NCI-H1092 (cell line): Measurements from ENCODE around the gene ISL2.
"Not testable (repeated sequence)": the region's sequence is repeated elsewhere in the genome, so short reads cannot be mapped to it uniquely, and the experiment has no call there.

Experiments
- DNase-seq: peaks from one replicate; lab custom pipeline; 2025; lab: John Stamatoyannopoulos, UW

Gene ISL2

DNA sequence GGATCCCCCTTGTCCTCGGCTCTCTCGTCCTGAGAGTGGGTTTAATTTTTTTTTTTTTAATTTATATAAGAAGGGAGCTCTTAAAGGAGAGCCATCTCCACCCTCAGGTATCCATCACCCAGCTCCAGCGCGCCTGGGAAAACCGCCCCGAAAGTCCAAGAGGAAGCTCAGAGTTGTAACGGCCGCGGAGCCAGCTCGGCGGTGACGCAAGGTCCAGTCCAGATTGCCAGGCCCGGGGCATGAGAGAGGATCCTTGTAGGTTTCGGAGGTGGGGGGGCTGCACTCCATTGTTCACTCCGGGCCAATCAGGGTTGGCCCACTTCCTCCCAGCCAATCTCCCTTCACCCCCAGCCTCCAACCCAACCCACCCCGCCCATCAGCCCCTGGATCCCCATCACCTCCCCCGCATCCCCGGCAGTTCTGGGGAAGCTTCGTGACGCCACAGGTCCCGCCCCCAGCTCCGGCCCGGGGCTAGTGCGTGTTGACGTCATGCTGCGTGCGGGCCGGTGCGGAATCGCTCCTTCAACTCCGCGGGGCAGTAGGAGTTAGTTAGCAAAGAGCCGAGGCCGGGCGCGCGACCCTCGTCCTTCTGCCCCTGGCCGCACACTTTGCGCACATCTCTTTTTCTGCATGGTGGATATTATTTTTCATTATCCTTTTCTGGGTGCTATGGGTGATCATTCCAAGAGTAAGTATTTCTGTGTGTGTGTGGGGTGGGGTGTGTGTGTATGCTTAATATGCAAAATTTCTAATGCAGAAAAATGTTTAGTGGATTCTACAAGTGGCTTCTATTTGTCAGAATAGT lies at the start of gene ISL2:
ISL2 (plus strand) TSS at position 520 of the 805 bp plus-strand sequence; CDS start at position 631, 111 bp downstream.
- no peak for DNase-seq

DNA sequence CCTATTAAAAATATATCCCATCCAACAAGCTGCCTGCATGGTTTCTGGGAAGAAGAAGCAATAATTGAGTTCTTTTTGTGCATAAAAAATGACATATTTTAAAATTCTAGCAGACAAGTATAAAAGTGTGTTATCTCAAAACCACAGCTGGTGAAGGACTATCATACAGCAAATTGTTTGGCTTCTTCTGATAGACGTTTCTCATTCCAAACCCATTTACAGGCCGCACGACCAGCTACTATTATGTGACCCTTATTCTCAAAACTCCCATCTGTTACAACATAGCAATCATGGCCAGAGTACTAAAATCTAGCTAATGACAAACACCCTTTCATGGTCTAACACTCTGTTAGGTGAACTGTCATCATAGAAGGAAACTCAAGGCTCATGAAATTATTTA lies 47.0 kb upstream of the ISL2 start:
- DNase-seq: no peak

DNA sequence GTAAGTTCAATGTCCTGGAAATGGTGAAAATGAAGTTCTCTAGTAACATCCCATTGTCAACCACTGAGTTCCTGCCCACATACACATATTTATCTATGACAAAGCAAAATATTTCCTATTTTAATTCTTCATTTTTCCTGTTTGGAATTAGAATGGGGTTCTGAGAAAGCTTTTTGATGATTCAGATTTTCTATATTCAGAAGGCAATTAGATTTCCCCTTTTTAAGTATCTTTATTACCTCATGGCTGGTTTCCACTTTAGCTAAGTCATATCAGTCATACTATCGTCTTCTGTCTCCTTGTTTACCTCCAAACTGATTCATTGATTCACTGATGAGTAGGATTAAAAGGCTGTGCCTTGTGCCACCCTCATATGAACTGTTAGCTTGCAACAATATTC lies 43.2 kb upstream of the ISL2 start:
- DNase-seq: no peak

DNA sequence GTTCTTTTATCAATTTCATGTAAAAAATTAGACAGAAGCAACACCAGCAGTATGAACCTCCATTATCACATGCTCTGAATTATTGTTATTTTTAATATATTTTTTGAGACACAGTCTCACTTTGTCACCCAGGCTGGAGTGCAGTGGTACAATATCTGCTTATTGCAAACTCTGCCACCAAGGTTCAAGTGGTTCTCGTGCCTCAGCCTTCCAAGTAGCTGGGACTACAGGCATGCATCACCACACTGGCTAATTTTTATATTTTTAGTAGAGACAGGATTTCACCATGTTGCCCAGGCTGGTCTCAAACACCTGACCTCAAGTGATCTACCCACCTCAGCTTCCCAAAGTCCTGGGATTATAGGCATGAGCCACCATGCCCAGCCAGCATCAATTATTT lies 42.1 kb upstream of the ISL2 start:
- not testable (repeated sequence) for DNase-seq

GRCh38 chr15:76296849-76297248 lies 39.7 kb upstream of the ISL2 start:
- DNase-seq: no peak

- DNase-seq: not testable (repeated sequence)
Observed at GRCh38 chr15:76297951-76298350, 38.6 kb upstream of the ISL2 start.

DNA sequence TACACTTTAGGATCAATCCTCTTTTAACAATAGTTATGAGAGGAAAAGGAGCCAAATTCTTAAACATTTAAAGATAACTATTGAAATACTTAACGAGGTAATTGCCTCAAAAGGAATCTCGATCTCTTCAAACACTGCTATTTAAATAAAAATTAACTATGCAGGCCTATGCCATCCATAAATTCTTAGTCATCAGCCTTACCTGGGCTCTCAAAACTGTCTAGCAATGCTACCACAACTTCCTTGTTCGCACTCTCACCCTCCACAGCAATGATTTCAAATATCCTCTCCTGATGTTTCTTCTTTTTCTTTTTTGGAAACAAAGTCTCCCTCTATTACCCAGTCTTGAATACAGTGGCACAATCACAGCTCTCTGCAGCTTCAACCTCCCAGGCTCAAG lies 37.6 kb upstream of the ISL2 start:
- no peak for DNase-seq

GRCh38 chr15:76299786-76300185 lies 36.8 kb upstream of the ISL2 start:
- no peak for DNase-seq

- no peak for DNase-seq
Observed at GRCh38 chr15:76303909-76304308, 32.7 kb upstream of the ISL2 start.

DNA sequence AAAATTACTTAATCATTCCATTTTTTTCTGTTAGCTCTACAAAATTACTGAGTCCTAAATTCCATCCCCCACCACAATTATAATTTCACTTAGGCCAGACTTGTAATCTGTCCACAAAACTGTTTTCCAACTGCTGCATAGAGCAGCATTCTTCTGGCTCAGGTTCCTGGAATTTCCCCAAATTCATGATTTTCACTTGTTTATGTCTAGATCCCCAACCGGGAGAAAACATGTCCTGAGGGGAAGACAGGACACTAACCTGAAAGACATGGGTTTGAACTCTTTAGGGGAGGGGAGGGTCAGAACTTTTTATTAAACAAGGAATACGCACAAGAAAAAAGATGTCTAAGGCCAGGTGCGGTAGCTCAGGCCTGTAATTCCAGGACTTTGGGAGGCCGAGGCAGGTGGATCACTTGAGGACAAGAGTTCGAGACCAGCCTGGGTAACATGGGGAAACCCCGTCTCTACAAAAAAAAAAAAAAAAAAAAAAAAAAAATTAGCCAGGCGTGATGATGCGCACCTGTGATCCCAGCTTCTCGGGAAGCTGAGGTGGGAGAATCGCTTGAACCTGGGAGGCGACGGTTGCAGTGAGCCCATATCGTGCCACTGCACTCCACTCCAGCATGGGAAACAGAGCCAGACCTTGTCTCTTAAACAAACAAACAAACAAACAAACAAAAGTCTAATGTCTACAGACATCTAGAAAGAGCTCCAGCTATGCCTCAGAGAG lies 26.8 kb upstream of the ISL2 start:
- no peak for DNase-seq

DNA sequence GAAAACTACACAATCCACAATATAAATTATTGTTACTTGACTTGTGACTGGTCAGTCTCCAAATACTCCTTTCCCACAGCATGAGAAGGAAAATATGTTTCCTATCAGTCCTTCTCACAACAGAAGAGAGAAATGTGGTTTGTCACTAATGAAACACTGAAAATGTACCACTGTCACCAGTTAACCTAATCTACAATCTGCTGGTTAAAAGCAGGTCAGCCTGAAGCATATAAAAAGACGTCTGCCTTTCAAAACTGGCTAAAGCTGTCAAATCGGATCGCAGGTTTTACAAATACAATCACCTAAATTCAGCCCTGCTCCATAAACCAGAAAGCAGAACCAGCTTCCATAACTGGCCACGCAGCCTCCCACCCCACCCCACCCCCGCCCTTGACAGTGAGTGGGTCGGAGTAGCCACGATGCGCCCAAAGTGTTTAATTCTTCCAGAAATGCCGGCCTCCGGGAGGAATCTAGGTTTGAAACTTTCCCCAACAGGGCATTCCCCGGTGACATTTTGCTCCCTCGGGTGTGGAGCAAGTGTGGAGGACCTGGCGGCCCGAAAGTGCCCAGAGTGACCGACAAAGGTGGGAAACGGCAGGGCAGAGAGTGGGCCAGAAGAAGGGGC lies 26.0 kb upstream of the ISL2 start:
- no peak for DNase-seq

DNA sequence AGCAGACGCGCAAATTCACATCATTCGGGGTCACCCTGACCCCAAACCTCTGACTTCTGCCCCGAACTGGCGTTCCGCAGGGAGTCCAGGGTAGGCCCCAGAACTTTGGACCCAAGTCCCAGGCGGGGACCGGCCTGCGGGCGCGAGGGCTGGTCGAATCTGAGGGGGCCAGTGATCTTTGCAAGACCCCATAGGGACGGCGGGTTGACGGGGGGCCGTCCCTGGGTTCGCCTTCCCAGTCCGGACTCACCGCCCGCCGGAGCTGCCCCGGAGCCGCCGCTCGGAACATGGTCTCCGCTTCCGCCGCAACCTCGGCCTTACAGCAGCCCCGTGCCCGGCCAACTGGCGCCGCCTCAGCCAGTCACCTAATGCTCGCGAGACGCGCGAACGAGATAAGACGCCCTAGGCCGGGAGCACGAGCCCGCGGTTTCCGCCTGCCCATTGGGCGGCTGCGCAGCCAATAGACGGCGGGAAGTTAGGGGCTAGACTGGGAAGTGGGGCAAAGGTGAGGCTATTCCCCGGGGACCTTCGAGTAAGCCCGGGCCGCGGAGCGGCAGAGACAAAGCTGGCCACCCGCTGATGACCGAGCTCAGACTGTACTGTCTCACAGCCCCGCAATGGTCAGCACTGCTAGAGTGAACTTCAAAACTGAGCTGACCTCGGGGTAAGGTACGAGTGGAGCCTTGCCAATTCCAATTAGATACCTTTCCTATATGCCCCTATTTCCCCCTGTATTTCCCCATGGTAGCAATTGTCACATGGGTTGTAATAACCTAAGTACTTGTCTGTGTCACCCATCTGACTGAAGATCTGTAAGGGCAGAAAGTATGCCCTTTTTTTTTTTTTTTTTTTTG lies 25.2 kb upstream of the ISL2 start, which contains the start of gene ETFA:
ETFA (minus strand) TSS at position 370 of the 854 bp plus-strand sequence; CDS start at position 289, 81 bp downstream.
- peak; percentile 92 for DNase-seq

GRCh38 chr15:76312540-76313174 lies 23.9 kb upstream of the ISL2 start:
- no peak for DNase-seq

GRCh38 chr15:76313175-76313567 lies 23.4 kb upstream of the ISL2 start:
- not testable (repeated sequence) for DNase-seq

GRCh38 chr15:76313731-76314130 lies 22.8 kb upstream of the ISL2 start:
- no peak for DNase-seq

DNA sequence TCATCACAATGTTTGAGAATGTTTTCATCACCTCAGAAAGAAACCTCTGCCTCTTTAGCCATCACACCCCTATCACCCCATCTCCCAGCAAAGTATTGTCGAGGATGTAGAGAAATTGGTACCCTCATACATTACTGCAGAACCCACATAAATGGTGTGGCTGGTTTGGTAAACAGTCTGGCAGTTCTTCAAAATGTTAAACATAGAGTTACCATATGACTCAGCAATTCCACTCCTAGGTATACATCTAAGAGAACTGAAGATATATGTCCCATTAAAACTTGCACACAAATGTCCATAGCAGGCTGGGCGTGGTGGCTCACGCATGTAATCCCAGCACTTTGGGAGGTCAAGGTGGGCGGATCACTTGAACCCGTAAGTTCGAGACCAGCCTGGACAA lies 16.6 kb upstream of the ISL2 start:
- no peak for DNase-seq

DNA sequence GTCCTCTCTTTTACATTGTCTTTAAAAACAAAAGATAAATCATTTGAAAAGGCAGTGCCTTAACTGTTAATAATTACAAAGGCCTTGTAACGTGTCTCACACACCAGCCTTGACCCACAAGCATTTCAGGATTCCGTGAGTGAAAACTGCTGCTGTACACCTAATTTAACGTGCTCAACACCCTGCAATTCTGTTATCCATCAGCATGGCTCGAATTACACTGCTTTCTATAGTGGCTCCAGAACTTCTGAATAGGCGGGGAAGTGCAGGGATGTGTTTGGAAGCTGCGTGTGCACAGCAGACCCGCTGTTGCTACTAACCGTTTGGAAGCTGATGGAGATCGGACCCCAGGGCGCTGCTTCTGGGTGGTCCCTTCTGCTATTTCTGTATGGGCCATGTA lies 15.4 kb upstream of the ISL2 start:
- DNase-seq: no peak

GRCh38 chr15:76321602-76322001 lies 15.0 kb upstream of the ISL2 start:
- no peak for DNase-seq

GRCh38 chr15:76324066-76324465 lies 12.5 kb upstream of the ISL2 start:
- no peak for DNase-seq

GRCh38 chr15:76325704-76326103 lies 10.9 kb upstream of the ISL2 start:
- DNase-seq: no peak
